Left lung (tissue), 10 donors: Measurements from ENCODE around the gene RC3H2. TPM values are rescaled to one million over a fixed set of nuclear protein-coding genes. Genes with fewer than 3 reads are reported as not detected.
A peak's percentile ranks its signal among the peaks of the same experiment; 100 is the strongest.

Experiments
- ATAC-seq: fragments of 200-7000 bp; cut with Tn5 transposase; one replicate; pipeline ENCODE4 v1.9.1; 2020; ENCODE audit warnings: moderate library complexity
- DNase-seq, 4 donors: peaks; one replicate each; pipeline ENCODE4 v3.0.0-alpha.2; 2013 to 2020
- H3K27ac ChIP-seq, 2 donors: fragments of 200-600 bp; sonication (generic) in 1 of 2; one replicate each; pipeline versions ENCODE4 v1.5.0 to v1.8.0; 2020 to 2021
- H3K27me3 ChIP-seq, 2 donors: fragments of 200-600 bp; sonication (generic) in 1 of 2; one replicate each; pipeline versions ENCODE4 v1.5.0 to v1.8.0; 2020 to 2021
- H3K36me3 ChIP-seq, 2 donors: fragments of 200-600 bp; sonication (generic) in 1 of 2; one replicate each; pipeline versions ENCODE4 v1.5.0 to v1.8.0; 2020 to 2021
- H3K4me1 ChIP-seq, 2 donors: fragments of 200-600 bp; one replicate each; pipeline ENCODE4 v1.8.0; 2021
- H3K4me3 ChIP-seq, 2 donors: fragments of 200-600 bp; sonication (generic) in 1 of 2; one replicate each; pipeline versions ENCODE4 v1.5.0 to v1.8.0; 2020 to 2021; ENCODE audit warnings: mild to moderate bottlenecking in 1 of 2
- H3K9me3 ChIP-seq, 2 donors: fragments of 200-600 bp; sonication (generic) in 1 of 2; one replicate each; pipeline versions ENCODE4 v1.5.0 to v1.8.0; 2020 to 2021
- CTCF ChIP-seq, 2 donors: fragments of 200-600 bp; sonication (generic) in 1 of 2; IDR thresholded peaks; one replicate each; pipeline versions ENCODE4 v1.5.0 to v1.8.0; 2021; ENCODE audit warnings: antibody characterized with exemption in 2 of 2
- intact Hi-C, 2 donors: fragments of 100-400 bp; cut with DNase I; formaldehyde crosslinking; loops; one replicate each; pipeline versions ENCODE4 v1.11.2 to v1.14.2; 2022
- polyA plus RNA-seq, 6 donors: library from polyadenylated mRNA; unstranded; fragments of 120-200 nt; gene quantifications; one replicate each; pipeline ENCODE4 v1.2.1, GENCODE V29; 2013; ENCODE audit not compliant: insufficient read length in 6 of 6
- total RNA-seq, 2 donors: library from RNA; stranded (reverse); fragmentation: NEBNext Ultra II Directional; extraction: Animal tissue kit (Norgen Biotek cat#: 25700); gene quantifications; one replicate each; pipeline ENCODE4 v1.2.1, GENCODE V29; 2021
- donor health status: DM: no; HTN: yes; CAD: no.
- donor health status: DM: no; HTN: no; CAD: no.

RC3H2 gene
- total and polyA plus RNA-seq, 8 donors: 39.8 to 48.3 (median 42.2) TPM

DNA sequence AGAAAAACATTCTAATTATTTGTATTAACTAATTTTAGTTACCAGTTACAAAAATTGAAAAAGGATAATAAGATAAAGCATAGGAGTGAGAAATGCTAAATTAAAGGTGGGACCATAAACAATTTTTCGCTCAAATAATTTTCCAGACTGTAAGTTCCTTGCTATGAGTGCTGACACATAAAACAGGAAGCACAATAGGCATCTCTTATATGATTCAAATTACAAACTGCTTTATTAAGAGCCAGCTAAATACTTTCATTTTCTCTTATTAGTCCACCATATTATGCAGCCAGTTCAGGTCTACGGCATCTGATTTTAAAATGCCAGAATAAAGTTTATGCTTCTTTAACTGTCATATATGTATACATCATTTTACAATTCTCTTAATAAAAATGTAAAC is 4.4 kb downstream of the RC3H2 start:
- no peak for TF ChIP-seq CTCF (IDR thresholded peaks at IDR 0.05)
- Histone ChIP-seq H3K9me3 (no peaks in the 10 kb centered on the region), H3K27me3 (no peaks in the 10 kb centered on the region), H3K36me3 (peaks cover 0 to 16% of the 10 kb centered on the region in 2 donors), H3K27ac (peak overlapping the region; percentile 40 to 59), H3K4me1 (peaks cover 18 to 63% of the 10 kb centered on the region in 2 donors), H3K4me3 (peak overlapping the region in 1 of 2 donors; percentile 20)
- intact Hi-C loops: no loop called here
- DNase-seq (no peak), ATAC-seq (no peak)

DNA sequence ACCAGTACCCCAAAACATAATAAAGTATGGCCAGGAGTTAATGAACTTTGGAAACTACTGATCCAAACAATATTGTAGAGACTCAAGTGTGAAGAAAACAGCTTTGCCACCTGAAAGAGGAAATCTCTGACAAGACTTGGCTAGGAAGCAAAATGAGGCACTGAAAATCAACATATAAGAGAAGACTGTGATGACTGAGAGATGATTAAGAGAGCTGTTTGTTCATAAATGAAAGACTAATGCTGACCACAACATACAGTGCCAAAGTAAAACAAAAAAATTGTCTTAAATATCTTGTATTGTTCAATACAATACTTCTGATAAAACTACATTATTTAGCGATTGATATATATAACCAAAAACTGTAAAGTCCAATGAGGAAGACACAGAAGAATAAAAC is 7.2 kb downstream of the RC3H2 start:
- H3K36me3 ChIP-seq: peaks cover 0 to 37% of the 10 kb centered on the region in 2 donors
- no peaks in the 10 kb centered on the region for H3K9me3 ChIP-seq
- ATAC-seq (no peak), DNase-seq (no peak)
- TF ChIP-seq CTCF (IDR thresholded peaks at IDR 0.05): no peak
- no peak overlapping the region for H3K4me3 ChIP-seq
- no peak overlapping the region for H3K27ac ChIP-seq
- H3K4me1 ChIP-seq: peaks cover 4 to 48% of the 10 kb centered on the region in 2 donors
- intact Hi-C loops: no loop called here
- H3K27me3 ChIP-seq: no peaks in the 10 kb centered on the region

DNA sequence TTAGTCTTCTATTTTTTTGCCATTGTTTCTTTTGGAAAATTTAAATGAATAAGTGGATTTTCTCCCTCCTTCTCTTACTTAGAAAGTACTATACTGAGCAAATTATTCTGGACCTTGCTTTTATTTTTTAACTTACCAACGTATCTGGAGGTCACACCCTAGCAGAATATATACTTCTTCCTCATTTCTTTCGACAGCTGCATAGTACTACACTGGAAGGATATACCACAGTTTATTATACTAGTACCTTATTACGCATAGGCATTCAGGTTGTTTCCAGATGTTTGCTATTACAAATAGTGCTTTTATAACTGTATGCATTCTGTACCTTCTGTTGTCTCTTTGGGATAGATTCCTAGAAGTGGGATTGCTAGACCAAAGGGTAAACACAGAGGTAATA is 16.7 kb downstream of the RC3H2 start:
- TF ChIP-seq CTCF (IDR thresholded peaks at IDR 0.05): no peak
- Histone ChIP-seq H3K4me1 (no peaks in the 10 kb centered on the region), H3K27ac (no peak overlapping the region), H3K36me3 (peaks cover 0 to 88% of the 10 kb centered on the region in 2 donors), H3K27me3 (no peaks in the 10 kb centered on the region), H3K4me3 (no peak overlapping the region), H3K9me3 (no peaks in the 10 kb centered on the region)
- DNase-seq (no peak), ATAC-seq (no peak)
- intact Hi-C loops: no loop called here

DNA sequence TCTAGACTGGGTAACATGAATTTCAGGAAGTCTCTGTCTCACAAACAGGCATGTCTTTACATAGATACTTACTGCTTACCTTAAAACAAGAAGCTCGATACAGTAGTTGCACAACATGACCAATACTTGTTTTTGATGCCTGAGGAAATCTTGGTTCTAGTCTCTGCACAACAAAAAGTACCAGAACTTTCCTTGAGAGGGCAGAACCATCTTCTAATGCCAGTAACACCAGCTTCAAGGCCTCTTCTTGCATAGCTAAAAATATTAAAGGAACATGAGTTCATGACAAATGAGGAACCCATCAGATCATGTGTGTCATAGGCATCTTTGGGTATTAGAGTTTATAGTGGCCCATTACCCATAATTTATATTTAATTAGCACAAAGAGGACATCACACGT is 22.0 kb downstream of the RC3H2 start:
- Histone ChIP-seq H3K27me3 (no peaks in the 10 kb centered on the region), H3K4me1 (no peaks in the 10 kb centered on the region), H3K27ac (no peak overlapping the region), H3K9me3 (no peaks in the 10 kb centered on the region), H3K36me3 (peaks cover 11 to 90% of the 10 kb centered on the region in 2 donors), H3K4me3 (no peak overlapping the region)
- no peak for ATAC-seq
- no peak for TF ChIP-seq CTCF (IDR thresholded peaks at IDR 0.05)
- intact Hi-C loops: no loop called here
- DNase-seq: no peak

- H3K4me3 ChIP-seq: no peak overlapping the region
- no peaks in the 10 kb centered on the region for H3K9me3 ChIP-seq
- no peak for TF ChIP-seq CTCF (IDR thresholded peaks at IDR 0.05)
- peaks cover 11 to 100% of the 10 kb centered on the region in 2 donors for H3K36me3 ChIP-seq
- no peak overlapping the region for H3K27ac ChIP-seq
- H3K27me3 ChIP-seq: no peaks in the 10 kb centered on the region
- DNase-seq (no peak), ATAC-seq (no peak)
- no peaks in the 10 kb centered on the region for H3K4me1 ChIP-seq
- intact Hi-C loops: no loop called here
Measured at GRCh38 chr9:122879443-122879842, 25.7 kb downstream of the RC3H2 start.
